MM.1S (cell line): Measurements from ENCODE around the gene ANXA10.

Experiments used
- CTCF ChIP-seq: fragments of 300-600 bp; sonication (generic); IDR thresholded peaks from 2 replicates; pipeline ENCODE4 v1.5.1; 2016; ENCODE audit warnings: antibody characterized with exemption, low read length, mixed read lengths
- EZH2 ChIP-seq: fragments of 300-600 bp; sonication (generic); optimal IDR thresholded peaks from 2 replicates; pipeline ENCODE3; 2017; ENCODE audit warnings: low read depth, mild to moderate bottlenecking, antibody characterized with exemption, low read length, mixed read lengths
- EZH2phosphoT487 ChIP-seq: fragments of 300-600 bp; sonication (generic); IDR thresholded peaks from 2 replicates; pipeline ENCODE4 v1.6.1; 2018; ENCODE audit warnings: antibody characterized with exemption, low read length

GRCh38 chr4:168177546-168178149 lies 85.3 kb downstream of the ANXA10 start:
- no peak for TF ChIP-seq EZH2
- no peak for TF ChIP-seq CTCF
- no peak for TF ChIP-seq EZH2phosphoT487
